ENCODE results near the gene FBXO48.

Gene FBXO48

GRCh38 chr2:68411397-68412126, 55.5 kb downstream of the FBXO48 start:
- H3K4me3 ChIP-seq (ENCODE audit: low read depth in 1 of 2, low read length in 2 of 2): no peak overlapping the region
- H3K9ac ChIP-seq (ENCODE audit: low read depth, low read length): no peak overlapping the region
- no peaks in the 10 kb centered on the region for H3K36me3 ChIP-seq (ENCODE audit: insufficient read depth, low read length)
- no peak for ATAC-seq (ENCODE audit: insufficient read depth, low read depth)
- no peaks in the 10 kb centered on the region for H4K20me1 ChIP-seq (ENCODE audit: insufficient read depth, low read length)
- H2AFZ ChIP-seq (ENCODE audit: low read depth, low read length): no peak overlapping the region
- no peaks in the 10 kb centered on the region for H3K4me1 ChIP-seq (ENCODE audit: insufficient read depth, low read length)
- TF ChIP-seq EZH2 (IDR thresholded peaks at IDR 0.05; ENCODE audit: borderline replicate concordance, low read depth, low read length, severe bottlenecking) (no peak), CTCF (IDR thresholded peaks at IDR 0.05; ENCODE audit: borderline replicate concordance, extremely low read depth, low read length, poor library complexity, severe bottlenecking) (no peak)
- H3K27me3 ChIP-seq (ENCODE audit: insufficient read depth, low read length, poor library complexity): no peaks in the 10 kb centered on the region
- no peaks in the 10 kb centered on the region for H3K9me3 ChIP-seq (ENCODE audit: insufficient read depth, low read length, severe bottlenecking)
- no peak overlapping the region for H3K27ac ChIP-seq (ENCODE audit: low read length)
- no peak overlapping the region for H3K4me2 ChIP-seq (ENCODE audit: insufficient read depth, low read length)
- no peak for DNase-seq
- H3K79me2 ChIP-seq (ENCODE audit: insufficient read depth, low read length): no peaks in the 10 kb centered on the region
